ENCODE data around the gene CRTC1.

- TF ChIP-seq CTCF (IDR thresholded peaks at IDR 0.05) (no peak), POLR2A (IDR thresholded peaks at IDR 0.05) (no peak)
These were observed 145.3 kb downstream of the CRTC1 start for GRCh38 chr19:18828786-18829185.

Data from heart left ventricle (tissue), 13 donors.